H9 (cell line): ENCODE measurements around the gene RFX4. TPM values are rescaled to one million over a fixed set of nuclear protein-coding genes. Genes with fewer than 3 reads are reported as not detected.

Source experiments
- DNase-seq: peaks from one replicate; pipeline ENCODE4 v3.0.0-alpha.2; 2017
- H2AFZ ChIP-seq: one replicate; pipeline ENCODE4 v1.6.1; 2013; ENCODE audit warnings: mild to moderate bottlenecking, low read length, control low read depth, moderate library complexity
- H2AK5ac ChIP-seq: 2 replicates; pipeline ENCODE4 v1.6.1; 2013; ENCODE audit warnings: low read length, control low read depth, mixed read lengths; ENCODE audit not compliant: insufficient read length
- H2BK120ac ChIP-seq: one replicate; pipeline ENCODE4 v1.6.1; 2013; ENCODE audit warnings: low read depth, mild to moderate bottlenecking, low read length, control low read depth, inconsistent platforms; ENCODE audit not compliant: poor library complexity, severe bottlenecking
- H2BK12ac ChIP-seq: 2 replicates; pipeline ENCODE4 v1.6.1; 2013; ENCODE audit warnings: low read length, control low read depth, mixed read lengths, low read depth; ENCODE audit not compliant: insufficient read length
- H2BK15ac ChIP-seq: 2 replicates; pipeline ENCODE4 v1.6.1; 2013; ENCODE audit warnings: low read depth, low read length, control low read depth
- H2BK20ac ChIP-seq: one replicate; pipeline ENCODE4 v1.6.1; 2013; ENCODE audit warnings: low read depth, mild to moderate bottlenecking, low read length, control low read depth, inconsistent platforms; ENCODE audit not compliant: poor library complexity, severe bottlenecking
- H2BK5ac ChIP-seq: 2 replicates; pipeline ENCODE4 v1.6.1; 2013; ENCODE audit warnings: low read length, control low read depth, mixed read lengths; ENCODE audit not compliant: insufficient read length
- H3K14ac ChIP-seq: 2 replicates; pipeline ENCODE4 v1.6.1; 2013; ENCODE audit warnings: low read length, control low read depth; ENCODE audit not compliant: insufficient read depth
- H3K18ac ChIP-seq: 2 replicates; pipeline ENCODE4 v1.6.1; 2013; ENCODE audit warnings: low read depth, mild to moderate bottlenecking, mixed read lengths, low read length, control low read depth; ENCODE audit not compliant: insufficient read length
- H3K23ac ChIP-seq: 2 replicates; pipeline ENCODE4 v1.6.1; 2013; ENCODE audit warnings: low read length, control low read depth, mixed read lengths, low read depth; ENCODE audit not compliant: insufficient read length
- H3K23me2 ChIP-seq: 2 replicates; pipeline ENCODE4 v1.6.1; 2013; ENCODE audit warnings: low read depth, mild to moderate bottlenecking, mixed read lengths, low read length, control low read depth; ENCODE audit not compliant: insufficient read length, poor library complexity, severe bottlenecking
- H3K27ac ChIP-seq: 2 replicates; pipeline ENCODE4 v1.5.1; 2013; ENCODE audit warnings: low read length, control low read depth, mixed read lengths, low read depth; ENCODE audit not compliant: insufficient read length
- H3K27me3 ChIP-seq: 2 replicates; pipeline ENCODE4 v1.6.1; 2013; ENCODE audit warnings: low read length, control low read depth, inconsistent platforms; ENCODE audit not compliant: insufficient read depth
- H3K4ac ChIP-seq: 2 replicates; pipeline ENCODE4 v1.6.1; 2013; ENCODE audit warnings: low read depth, mild to moderate bottlenecking, control low read depth, inconsistent platforms, low read length, moderate library complexity
- H3K4me1 ChIP-seq: 2 replicates; pipeline ENCODE4 v1.6.1; 2013; ENCODE audit warnings: low read length, control low read depth, inconsistent platforms; ENCODE audit not compliant: insufficient read depth
- H3K4me2 ChIP-seq: 2 replicates; pipeline ENCODE4 v1.6.1; 2013; ENCODE audit warnings: low read length, control low read depth, mixed read lengths; ENCODE audit not compliant: insufficient read length, insufficient read depth
- H3K56ac ChIP-seq: 2 replicates; pipeline ENCODE4 v1.6.1; 2013; ENCODE audit warnings: low read depth, mild to moderate bottlenecking, mixed read lengths, low read length, control low read depth; ENCODE audit not compliant: insufficient read length
- H3K79me1 ChIP-seq: 2 replicates; pipeline ENCODE4 v1.6.1; 2013; ENCODE audit warnings: low read depth, mild to moderate bottlenecking, moderate library complexity, low read length, control low read depth, inconsistent platforms; ENCODE audit not compliant: insufficient read depth, poor library complexity, severe bottlenecking
- H3K79me2 ChIP-seq: 2 replicates; pipeline ENCODE4 v1.6.1; 2013; ENCODE audit warnings: low read length, control low read depth, inconsistent platforms; ENCODE audit not compliant: insufficient read depth
- H3K9ac ChIP-seq: 2 replicates; pipeline ENCODE4 v1.6.1; 2013; ENCODE audit warnings: low read length, control low read depth, mixed read lengths; ENCODE audit not compliant: insufficient read length; ENCODE audit errors: extremely low read depth
- H3K9me3 ChIP-seq: one replicate; pipeline ENCODE4 v1.6.1; 2013; ENCODE audit warnings: low read depth, low read length, inconsistent platforms; ENCODE audit not compliant: control insufficient read depth
- H3T11ph ChIP-seq: one replicate; pipeline ENCODE4 v1.6.1; 2013; ENCODE audit warnings: mild to moderate bottlenecking, low read length, control low read depth, inconsistent platforms
- H4K20me1 ChIP-seq: one replicate; pipeline ENCODE4 v1.6.1; 2013; ENCODE audit not compliant: control insufficient read depth, insufficient read length, insufficient read depth
- H4K5ac ChIP-seq: 2 replicates; pipeline ENCODE4 v1.6.1; 2013; ENCODE audit warnings: low read depth, mild to moderate bottlenecking, mixed read lengths, low read length, control low read depth; ENCODE audit not compliant: insufficient read length
- H4K8ac ChIP-seq: replicated peaks from 2 replicates; pipeline ENCODE4 v1.6.1; 2013; ENCODE audit warnings: low read length, control low read depth, mixed read lengths, low read depth; ENCODE audit not compliant: insufficient read length
- H4K91ac ChIP-seq: 2 replicates; pipeline ENCODE4 v1.6.1; 2013; ENCODE audit warnings: low read depth, mild to moderate bottlenecking, moderate library complexity, mixed read lengths, low read length, control low read depth; ENCODE audit not compliant: insufficient read length
- H3K27ac Mint-ChIP-seq, 3 experiments: 2 replicates in 2 of 3; 3 replicates in 1 of 3; pipeline ENCODE4 v1.8.0; 2020 to 2021; ENCODE audit warnings: mixed read lengths in 3 of 3, mild to moderate bottlenecking in 1 of 3, moderate library complexity in 1 of 3
- H3K27me3 Mint-ChIP-seq: 2 replicates; pipeline ENCODE4 v1.8.0; 2021; ENCODE audit warnings: low read depth, mild to moderate bottlenecking, moderate library complexity, mixed read lengths
- H3K36me3 Mint-ChIP-seq, 3 experiments: 2 replicates in 2 of 3; 3 replicates in 1 of 3; pipeline ENCODE4 v1.8.0; 2020 to 2021; ENCODE audit warnings: low read depth in 3 of 3, mixed read lengths in 3 of 3; ENCODE audit not compliant: insufficient read depth in 1 of 3
- H3K4me1 Mint-ChIP-seq, 2 experiments: 2 replicates each; pipeline ENCODE4 v1.8.0; 2020; ENCODE audit warnings: mixed read lengths in 2 of 2
- H3K4me3 Mint-ChIP-seq, 2 experiments: 2 replicates in 1 of 2; 3 replicates in 1 of 2; pipeline ENCODE4 v1.8.0; 2020 to 2021; ENCODE audit warnings: mild to moderate bottlenecking in 2 of 2, mixed read lengths in 2 of 2, moderate library complexity in 1 of 2
- H3K9me3 Mint-ChIP-seq, 2 experiments: 2 replicates in 1 of 2; 3 replicates in 1 of 2; pipeline ENCODE4 v1.8.0; 2020; ENCODE audit warnings: mild to moderate bottlenecking in 2 of 2, mixed read lengths in 2 of 2, moderate library complexity in 1 of 2
- WGBS: extraction: QIAGEN DNeasy Blood & Tissue Kit; methylation state at CpG from one replicate; pipeline ENCODE4 v1.1.7; 2013; ENCODE audit warnings: missing lambda C conversion rate, low lambda C conversion rate, mixed read lengths; ENCODE audit not compliant: insufficient read length; ENCODE audit errors: extremely low coverage; 5-methylcytosine and 5-hydroxymethylcytosine counted together
- total RNA-seq: library from RNA; stranded (reverse); gene quantifications from 2 replicates; pipeline ENCODE4 v1.2.1, GENCODE V29; 2021
- TF ChIP-seq, protein P1 (sequence below): fragments of 200-600 bp; sonication (generic); conservative IDR thresholded peaks from 3 replicates; pipeline ENCODE4 v1.8.0; 2021; ENCODE audit warnings: antibody characterized with exemption, mild to moderate bottlenecking

Gene RFX4
- total RNA-seq, 1 experiment from 2014 or later: 0.57 TPM

DNA sequence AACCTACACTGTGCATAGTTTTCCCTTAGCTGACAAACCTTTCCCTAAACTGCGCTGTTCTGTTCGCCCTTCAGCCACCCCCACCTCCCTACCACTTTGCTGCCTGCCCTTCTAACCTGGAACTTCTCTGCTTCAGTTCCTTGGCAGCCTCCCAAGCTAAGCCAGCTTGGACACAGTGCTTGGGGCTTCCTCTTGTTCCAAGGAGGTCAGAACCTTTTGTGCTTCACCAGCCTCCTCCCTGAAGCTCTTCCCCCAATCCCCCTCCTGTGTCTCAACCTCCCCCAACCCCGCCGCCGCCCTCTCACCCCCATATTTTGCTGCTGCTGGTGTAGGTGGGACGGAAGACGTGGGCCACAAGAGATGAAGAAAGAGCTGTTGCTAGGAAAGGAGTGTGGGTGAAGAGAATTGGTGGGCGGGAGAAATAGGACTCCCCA is 183.6 kb downstream of the RFX4 start:
- Histone ChIP-seq H3K27me3 (no peaks in the 10 kb centered on the region), H3K4me2 (no peak overlapping the region), H3K14ac (peak overlapping the region; percentile 80), H2BK5ac (no peak overlapping the region), H2AK5ac (no peak overlapping the region), H4K5ac (no peak overlapping the region), H3K23me2 (peaks cover 3% of the 10 kb centered on the region), H3K4me1 (peaks cover 15% of the 10 kb centered on the region), H3K9ac (no peak overlapping the region), H3T11ph (no peak overlapping the region), H2BK12ac (no peak overlapping the region), H3K18ac (peak overlapping the region; percentile 25), H3K79me1 (no peaks in the 10 kb centered on the region), H3K27ac (no peak overlapping the region), H3K9me3 (no peaks in the 10 kb centered on the region), H2BK120ac (no peak overlapping the region), H2AFZ (no peak overlapping the region), H3K56ac (no peak overlapping the region), H4K20me1 (no peaks in the 10 kb centered on the region), H4K91ac (no peak overlapping the region), H2BK20ac (no peak overlapping the region), H2BK15ac (no peak overlapping the region), H4K8ac (no peak overlapping the region), H3K4ac (no peak overlapping the region), H3K79me2 (no peaks in the 10 kb centered on the region), H3K23ac (no peak overlapping the region)
- DNase-seq: no peak
- peak overlapping the region in 1 of 3 experiments; percentile 33; a peak in 3 of 7 replicates for H3K27ac Mint-ChIP-seq
- no CpG with 5 or more reads among the region's 8 CpGs for WGBS
- H3K9me3 Mint-ChIP-seq: no peaks in the 10 kb centered on the region
- peaks cover 0 to 3% (median 0%) of the 10 kb centered on the region in 3 experiments; a peak in 1 of 7 replicates for H3K36me3 Mint-ChIP-seq
- H3K4me1 Mint-ChIP-seq: peaks cover 52 to 57% of the 10 kb centered on the region in 2 experiments
- H3K4me3 Mint-ChIP-seq: no peak overlapping the region
- TF ChIP-seq, protein P1, sequence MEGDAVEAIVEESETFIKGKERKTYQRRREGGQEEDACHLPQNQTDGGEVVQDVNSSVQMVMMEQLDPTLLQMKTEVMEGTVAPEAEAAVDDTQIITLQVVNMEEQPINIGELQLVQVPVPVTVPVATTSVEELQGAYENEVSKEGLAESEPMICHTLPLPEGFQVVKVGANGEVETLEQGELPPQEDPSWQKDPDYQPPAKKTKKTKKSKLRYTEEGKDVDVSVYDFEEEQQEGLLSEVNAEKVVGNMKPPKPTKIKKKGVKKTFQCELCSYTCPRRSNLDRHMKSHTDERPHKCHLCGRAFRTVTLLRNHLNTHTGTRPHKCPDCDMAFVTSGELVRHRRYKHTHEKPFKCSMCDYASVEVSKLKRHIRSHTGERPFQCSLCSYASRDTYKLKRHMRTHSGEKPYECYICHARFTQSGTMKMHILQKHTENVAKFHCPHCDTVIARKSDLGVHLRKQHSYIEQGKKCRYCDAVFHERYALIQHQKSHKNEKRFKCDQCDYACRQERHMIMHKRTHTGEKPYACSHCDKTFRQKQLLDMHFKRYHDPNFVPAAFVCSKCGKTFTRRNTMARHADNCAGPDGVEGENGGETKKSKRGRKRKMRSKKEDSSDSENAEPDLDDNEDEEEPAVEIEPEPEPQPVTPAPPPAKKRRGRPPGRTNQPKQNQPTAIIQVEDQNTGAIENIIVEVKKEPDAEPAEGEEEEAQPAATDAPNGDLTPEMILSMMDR: no peak
- H3K27me3 Mint-ChIP-seq: no peaks in the 10 kb centered on the region
